IPS-11a (cell line): Measurements from ENCODE around the gene ZMYND11.
"Not testable (repeated sequence)": the region's sequence is repeated elsewhere in the genome, so short reads cannot be mapped to it uniquely, and the experiment has no call there.

Experiments
- H3K4me3 ChIP-seq: one replicate; pipeline ENCODE4 v1.5.1; 2013; ENCODE audit warnings: low read depth, low read length, control low read depth

ZMYND11 gene

DNA sequence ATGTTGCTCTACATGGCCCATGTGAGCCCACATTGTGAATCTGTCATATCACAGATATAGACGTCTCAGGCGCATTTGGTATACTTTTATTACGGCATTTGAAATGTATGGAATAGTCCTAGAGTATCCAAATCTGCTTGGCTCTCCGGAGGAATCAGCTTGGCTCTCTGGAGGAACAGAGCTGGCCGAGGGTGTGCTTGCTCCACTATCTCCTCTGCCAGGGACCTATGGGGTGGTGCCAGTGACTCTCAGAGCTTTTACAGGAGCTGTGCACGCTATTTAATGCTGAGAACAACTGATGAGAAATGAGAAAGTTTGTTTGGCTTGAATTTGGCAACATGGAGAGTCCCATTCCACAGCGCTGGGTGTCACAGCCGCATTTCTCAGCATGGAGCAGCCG is 144.0 kb downstream of the ZMYND11 start:
- H3K4me3 ChIP-seq = no peak overlapping the region

DNA sequence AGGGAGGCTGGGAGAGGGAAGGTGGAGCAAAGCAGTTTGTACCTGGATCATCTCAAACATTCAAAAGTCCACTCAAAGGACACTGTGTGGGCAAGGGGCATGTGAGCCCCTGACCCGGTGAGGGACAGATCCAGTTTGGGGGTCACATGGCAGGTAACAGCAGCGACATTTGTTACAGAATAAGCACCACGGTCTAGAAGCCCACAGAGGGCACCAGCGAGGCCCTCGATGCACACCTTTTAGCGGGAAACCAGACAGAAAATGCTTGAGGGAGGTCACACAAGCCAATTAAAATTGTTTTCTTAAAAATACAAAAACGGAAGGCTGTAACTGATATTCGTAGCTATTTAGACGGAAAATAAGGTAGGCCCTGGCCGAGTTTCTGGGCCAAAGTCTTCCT is 144.4 kb downstream of the ZMYND11 start:
- H3K4me3 ChIP-seq = no peak overlapping the region

DNA sequence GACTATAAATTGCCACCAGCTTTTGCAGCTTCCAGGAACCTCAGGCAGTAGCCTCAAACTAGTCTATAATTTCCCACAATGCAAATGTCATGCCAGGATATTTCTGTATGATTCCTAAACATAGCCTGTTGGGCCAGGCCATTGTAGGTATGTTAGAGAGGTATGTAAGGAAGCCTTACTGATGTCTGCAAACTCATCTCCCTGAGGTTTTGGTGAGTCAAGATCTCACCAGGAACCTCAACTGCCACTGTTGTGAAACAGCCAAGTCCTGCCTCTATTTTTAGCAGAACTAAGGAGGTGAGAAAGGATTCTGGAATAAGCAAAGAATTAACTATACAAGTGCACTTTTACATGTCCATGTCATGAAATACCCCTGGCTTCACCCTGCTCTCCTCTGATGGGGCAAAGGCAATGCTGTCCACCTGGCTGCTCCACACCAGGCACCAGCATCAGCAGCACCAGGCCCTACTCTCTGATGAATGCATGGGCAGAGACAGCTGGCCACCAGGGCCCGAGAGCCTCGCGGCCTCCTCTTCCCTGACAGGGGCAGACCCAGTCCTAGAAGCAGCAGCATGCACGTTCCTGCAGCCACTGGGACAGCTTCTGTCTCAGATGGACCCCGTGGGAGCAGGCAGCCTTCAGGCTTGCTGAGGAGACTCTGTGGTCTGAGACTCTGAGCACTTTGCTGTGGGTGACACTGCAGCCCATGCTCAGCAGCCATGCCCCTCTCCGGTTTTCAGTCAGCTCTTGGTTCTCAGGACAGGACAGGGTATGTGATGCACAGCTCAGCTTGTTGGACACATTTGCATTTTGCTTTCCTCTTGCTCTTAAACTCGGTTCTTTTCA is 147.3 kb downstream of the ZMYND11 start:
- H3K4me3 ChIP-seq = no peak overlapping the region

DNA sequence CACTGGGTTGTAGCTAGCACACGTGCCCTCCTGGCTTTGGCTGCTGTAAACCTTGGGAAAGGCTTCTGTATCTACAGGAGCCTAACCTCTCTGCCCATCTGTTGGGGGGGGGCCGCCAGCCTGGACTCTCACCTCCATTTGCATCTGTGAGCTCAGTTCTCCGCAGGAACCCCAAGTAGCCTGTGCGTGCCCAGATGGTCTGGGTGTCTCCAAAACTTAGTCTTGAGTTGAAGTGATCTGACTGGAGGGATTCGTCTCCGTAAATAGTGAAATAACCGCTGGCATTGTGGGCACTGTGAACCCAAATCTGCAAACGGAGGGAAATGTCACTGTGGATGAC is 147.9 kb downstream of the ZMYND11 start:
- H3K4me3 ChIP-seq = no peak overlapping the region

DNA sequence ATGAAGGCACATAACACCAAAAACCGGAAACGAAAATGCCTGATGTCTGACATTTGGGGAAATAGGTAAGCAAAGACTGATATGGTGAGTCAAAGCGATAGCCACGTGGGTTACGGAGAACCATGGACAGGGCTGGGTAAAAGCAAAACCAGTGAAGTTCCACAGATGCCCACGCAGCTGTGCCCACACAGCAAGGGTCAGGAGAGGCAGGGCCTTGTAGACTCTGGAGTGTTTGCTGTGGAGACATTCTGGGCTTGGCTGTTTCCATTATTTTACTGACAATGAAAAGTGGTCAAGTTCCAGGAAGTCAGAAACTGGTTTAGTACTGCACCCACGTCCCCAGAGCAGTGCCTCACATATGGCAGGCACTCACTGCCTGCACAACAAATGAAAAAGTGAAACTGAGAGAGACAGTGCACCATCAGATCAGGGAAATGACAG is 148.7 kb downstream of the ZMYND11 start:
- no peak overlapping the region for H3K4me3 ChIP-seq

DNA sequence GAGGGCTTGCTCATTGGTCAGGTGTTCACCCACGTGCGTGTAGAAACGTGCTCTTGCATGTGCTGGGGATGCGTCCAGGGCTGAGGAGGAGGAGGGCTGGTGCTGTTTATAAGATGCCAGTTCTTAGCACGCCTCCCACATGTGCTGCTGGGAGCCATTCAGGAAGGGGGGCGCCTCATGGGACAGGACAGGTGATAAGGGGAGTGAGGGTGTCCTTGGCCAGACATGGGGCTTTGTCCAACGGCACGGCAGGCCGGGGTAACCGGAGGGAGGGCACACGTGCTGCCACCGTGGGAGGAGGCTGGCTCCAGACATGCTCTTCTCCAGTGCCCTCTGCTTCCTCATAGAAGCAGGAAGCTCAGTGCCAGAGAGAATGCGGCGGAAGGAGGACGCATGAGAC is 150.0 kb downstream of the ZMYND11 start:
- H3K4me3 ChIP-seq = no peak overlapping the region

DNA sequence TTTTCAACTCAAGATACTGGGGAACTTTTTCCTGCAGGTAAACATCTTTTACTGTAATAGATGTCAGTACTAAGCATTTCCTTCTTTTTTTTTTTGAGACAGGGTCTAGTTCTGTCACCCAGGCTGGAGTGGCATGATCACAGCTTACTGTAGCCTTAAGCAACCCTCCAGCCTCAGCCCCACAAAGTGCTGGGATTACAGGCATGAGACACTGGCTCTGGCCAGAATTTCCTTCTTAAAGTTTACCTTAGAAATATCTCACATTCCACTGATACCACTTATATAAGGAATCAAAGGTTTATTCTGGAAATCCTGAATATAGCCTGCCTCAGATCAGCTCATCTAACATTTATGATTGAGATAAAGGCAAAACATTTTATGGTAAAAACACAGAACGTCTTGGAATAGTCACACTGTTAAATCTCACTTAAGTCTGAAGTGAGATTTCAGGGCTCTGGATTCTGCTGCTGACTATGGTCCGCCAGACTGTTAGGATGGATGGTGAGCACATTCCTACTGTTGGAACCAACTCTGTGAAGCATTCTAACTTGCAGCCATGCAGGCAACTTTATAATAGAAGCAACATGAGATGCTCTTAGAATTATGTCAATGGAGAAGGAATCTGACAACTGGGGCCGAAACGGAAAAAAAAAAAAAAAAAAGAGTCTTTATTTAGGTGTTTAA is 151.9 kb downstream of the ZMYND11 start:
- no peak overlapping the region for H3K4me3 ChIP-seq

DNA sequence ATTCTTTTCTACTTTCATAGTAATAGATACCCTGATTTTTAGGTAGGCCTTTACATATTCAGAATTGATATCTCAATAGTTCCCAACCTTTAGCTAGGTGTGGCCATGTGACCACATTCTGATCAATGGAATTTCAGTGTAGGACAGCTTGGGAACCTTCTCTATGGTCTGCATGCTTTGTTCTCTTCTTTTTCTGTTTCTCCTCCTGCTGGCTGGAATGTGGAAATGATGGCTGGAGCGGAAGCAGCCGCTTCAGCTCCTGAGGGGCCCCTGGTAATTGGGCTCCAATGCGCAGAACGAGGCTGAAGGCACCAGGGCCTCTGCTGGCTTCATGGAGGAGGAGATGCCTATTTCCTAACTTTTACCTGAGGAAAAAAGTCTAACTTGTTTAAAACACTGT is 152.6 kb downstream of the ZMYND11 start:
- no peak overlapping the region for H3K4me3 ChIP-seq

DNA sequence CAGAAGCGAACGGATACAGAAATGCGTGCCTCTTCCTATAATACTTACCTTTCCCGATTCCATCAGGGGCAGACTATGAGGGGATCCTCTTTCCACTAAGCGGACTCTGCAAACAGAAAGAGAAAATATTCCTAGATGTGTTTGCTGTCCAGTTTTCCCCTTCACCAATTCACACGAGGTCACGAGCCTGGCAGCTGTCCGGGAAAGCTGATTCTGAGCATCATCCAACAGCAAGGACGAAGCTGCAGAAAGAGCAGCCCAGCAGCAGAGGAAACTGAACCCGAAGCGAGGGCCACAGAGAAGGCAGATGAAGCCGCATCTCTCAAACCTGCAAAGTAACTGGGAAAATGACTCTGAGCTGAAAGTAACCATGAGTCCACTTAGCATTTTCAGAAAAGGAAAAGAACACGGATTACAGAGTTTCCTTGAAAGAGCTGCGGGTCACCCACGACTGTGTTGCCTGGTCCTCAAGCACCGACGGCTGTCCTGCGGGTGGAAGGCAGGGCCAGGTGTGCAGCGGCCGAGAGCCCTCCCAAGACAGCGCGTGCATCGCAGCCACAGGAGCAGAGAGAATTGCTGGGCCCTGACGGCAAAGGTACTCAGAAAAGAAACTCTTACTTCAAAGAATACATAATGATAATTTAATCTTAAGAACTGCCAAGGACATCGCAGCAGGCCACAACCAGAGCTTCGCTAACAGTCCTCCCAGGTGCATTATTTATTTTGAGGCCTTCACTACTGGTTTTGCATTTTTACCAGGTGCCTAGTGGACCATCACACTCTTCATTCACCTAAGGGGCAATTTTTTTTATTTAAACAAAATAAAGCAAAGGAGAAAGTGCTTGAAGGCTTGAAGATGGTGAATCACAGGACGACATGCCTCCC is 153.3 kb downstream of the ZMYND11 start:
- no peak overlapping the region for H3K4me3 ChIP-seq

DNA sequence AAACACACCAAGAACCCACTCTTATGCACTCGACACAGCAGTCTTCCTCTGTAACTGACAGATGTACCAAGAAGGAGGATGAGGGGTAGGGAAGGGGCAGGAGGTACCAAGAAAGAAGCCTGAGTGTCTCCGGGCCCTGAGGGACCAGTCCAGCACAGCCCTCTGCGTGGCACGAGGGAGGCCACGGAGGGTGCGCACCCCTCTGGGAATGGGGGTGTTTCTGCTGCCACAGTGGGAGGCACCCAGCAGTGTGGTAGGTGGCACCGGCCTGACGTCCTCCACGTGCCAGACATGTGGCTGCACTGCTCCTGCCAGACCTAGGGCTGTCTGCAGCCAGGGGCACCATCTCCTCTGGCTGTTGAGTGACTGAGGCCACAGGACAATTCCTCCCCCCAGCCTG is 154.3 kb downstream of the ZMYND11 start:
- H3K4me3 ChIP-seq = no peak overlapping the region

DNA sequence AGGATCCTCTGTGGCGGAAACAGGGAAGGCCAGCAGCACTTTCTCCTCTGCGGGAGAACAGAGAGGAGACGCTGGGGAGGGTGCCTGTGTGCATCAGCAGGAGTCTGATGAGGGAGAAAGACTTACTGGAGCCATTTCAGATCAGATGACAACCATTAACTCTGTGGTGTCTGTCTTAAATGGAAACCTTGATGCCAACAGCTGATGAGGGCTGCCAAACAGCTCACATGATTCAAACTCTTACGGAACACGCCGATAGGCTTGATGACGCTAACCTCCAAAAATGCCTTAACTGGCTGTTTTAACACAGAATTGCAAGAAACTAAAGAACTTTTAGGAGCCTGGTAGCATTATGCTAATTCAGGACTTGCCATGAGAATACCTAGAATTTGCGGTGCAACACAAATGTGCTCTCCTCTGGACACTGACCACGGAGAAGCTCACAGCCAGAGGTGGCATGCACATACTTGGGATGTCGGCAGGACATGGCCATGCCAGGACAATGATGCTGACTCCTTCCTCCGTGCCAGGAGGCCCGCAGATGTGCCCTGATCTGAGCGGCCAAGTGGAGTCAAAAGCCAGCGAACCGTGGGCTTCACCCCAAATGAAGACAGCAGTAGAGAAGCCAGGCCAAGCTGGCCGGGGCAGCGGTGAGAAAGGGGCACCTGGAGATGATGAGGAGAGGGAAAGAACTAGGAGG is 154.9 kb downstream of the ZMYND11 start:
- H3K4me3 ChIP-seq = no peak overlapping the region

DNA sequence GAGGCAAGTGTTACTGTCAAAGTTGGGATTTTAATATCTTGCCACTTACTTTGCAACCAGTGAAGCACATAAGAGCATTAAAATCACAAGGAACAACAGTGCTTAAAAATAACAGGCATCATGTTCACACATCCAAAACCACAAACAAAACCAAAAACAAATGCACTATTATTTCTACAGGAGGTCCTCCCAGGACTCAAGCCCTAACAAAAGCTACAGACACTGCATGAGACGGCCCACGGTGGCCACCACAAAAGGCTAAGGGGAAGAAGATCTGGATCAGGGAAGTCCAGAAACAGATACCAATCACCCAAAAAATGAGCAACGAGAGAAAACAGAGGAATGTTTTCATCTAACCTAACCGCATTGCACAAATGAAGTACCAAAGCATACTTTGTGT is 158.4 kb downstream of the ZMYND11 start:
- H3K4me3 ChIP-seq = no peak overlapping the region

DNA sequence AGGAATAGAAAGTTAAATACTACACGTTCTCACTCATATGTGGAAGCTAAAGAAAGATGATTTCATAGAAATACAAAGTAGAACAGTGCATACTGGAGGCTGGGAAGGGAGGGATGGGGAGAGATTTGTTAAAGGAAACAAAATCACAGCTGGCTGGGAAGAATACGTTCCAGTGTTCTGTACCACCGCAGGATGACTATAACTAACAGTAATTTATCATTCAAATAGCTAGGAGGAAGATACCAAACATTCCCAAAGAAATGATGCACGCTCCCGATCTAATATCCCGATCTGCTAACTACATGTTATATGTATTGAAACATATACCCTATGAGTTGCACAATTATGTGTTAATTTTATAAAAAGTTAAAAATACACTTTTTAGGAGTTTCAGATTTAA is 162.3 kb downstream of the ZMYND11 start:
- no peak overlapping the region for H3K4me3 ChIP-seq

DNA sequence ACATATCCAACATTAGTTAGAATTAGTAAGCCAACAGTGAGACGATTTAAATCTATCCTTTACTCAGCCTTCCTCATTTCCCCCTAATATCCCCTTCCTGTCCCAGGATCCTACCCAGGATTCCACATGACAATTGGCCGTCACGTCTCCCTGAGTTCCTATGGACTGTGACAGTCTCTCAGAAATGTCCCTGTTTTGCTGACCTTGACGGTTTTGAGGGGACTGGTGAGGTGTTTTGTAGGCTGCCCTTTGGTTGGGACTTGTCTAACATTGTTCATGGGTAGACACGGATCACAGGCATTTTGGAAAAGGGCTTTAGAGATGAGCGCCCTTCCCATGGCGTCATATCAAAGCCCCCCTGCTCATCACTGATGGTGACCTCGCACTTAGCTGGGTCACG is 162.8 kb downstream of the ZMYND11 start:
- no peak overlapping the region for H3K4me3 ChIP-seq

DNA sequence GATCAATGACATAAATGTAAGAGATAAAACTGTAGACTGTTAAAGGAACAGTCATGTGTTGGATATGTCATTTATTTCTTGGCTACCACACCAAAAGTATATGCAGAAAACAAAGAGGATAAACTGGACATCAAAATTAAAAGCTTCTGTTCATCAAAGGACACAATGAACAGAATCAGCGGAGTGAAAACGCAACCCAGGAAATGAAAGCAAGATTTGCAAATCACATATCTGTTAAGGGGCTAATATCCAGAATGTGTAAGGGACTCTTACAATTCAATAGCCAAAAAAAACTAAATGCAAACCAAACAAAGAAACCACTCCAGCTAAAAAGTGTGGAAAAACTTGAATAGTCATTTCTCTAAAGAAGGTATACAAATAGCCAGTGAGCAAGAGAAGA is 164.3 kb downstream of the ZMYND11 start:
- no peak overlapping the region for H3K4me3 ChIP-seq

DNA sequence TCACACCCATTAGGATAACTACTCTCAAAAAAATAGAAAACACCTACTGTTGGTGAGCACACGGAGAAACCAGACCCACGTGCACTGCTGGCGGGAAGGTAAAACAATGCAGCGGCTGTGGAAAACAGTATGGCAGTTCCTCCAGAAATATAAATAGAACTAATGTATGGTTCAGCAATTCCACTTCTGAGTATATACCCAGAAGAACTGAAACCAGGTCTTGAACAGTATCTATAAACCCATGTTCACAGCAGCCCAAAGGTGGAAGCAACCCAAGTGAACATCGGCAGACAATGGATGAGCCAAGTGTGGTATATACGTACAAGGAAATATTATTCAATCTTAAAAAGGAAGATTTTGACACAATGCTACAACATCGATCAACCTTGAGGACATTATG is 164.7 kb downstream of the ZMYND11 start:
- H3K4me3 ChIP-seq = no peak overlapping the region

DNA sequence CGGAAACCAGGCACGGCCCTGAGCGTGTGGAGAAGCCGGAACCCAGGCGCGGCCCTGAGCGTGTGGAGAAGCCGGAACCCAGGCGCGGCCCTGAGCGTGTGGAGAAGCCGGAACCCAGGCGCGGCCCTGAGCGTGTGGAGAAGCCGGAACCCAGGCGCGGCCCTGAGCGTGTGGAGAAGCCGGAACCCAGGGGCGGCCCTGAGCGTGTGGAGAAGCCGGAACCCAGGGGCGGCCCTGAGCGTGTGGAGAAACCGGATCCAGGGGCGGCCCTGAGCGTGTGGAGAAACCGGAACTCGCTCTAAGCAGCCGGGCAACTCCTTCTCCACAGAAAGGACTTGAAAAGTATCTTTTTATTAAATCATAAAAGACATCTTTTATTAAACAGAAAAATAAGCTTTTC is 165.3 kb downstream of the ZMYND11 start:
- H3K4me3 ChIP-seq = not testable (repeated sequence)

DNA sequence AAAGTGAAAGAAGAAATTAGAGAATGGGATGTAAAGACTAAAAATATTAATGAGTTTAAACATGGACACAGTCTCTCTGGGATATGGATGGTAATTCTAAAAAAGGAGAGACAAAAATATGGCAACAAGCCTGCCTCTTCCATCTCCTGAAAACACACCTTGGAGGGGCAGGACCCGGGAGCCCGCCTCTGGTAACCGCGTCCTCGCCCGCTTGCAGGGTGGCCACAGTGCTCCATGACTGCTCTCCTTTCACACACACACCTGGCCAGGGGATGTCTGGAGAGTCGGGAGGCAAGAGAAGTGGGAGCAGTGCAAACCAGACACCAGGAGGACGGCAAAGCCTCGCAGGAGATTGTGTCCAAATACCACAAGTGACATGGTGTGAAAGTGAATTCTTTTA is 166.3 kb downstream of the ZMYND11 start:
- H3K4me3 ChIP-seq = no peak overlapping the region
